AG04450 (cell line): ENCODE measurements around the gene NOC4L. TPM values are rescaled to one million over a fixed set of nuclear protein-coding genes. Genes with fewer than 3 reads are reported as not detected.

Experiments used
- CTCF ChIA-PET: fragments of 300-600, 350-600 bp; formaldehyde crosslinking; extraction: SDS; loops from one replicate; lab custom pipeline; 2022; ENCODE audit warnings: antibody characterized with exemption, inconsistent platforms; lab: Charles Lee
- POLR2A ChIA-PET: fragments of 350-600 bp; formaldehyde crosslinking; extraction: SDS; loops from one replicate; lab custom pipeline; 2021; ENCODE audit warnings: antibody characterized with exemption, inconsistent platforms; lab: Yijun Ruan, JAX
- DNase-seq: peaks from one replicate; pipeline ENCODE4 v3.0.0-alpha.2; 2011; ENCODE audit warnings: low read depth, low spot score
- H3K27ac ChIP-seq: one replicate; pipeline ENCODE4 v1.5.1; 2012; ENCODE audit warnings: low read depth, low read length, control low read depth
- H3K27me3 ChIP-seq: one replicate; pipeline ENCODE4 v1.6.0; 2012; ENCODE audit warnings: low read length; ENCODE audit not compliant: control insufficient read depth, insufficient read depth
- H3K4me3 ChIP-seq: 2 replicates; pipeline ENCODE4 v1.5.1; 2011; ENCODE audit warnings: mild to moderate bottlenecking, low read depth, low read length, control low read depth
- H3K9me3 ChIP-seq: 2 replicates; pipeline ENCODE4 v1.5.1; 2012; ENCODE audit warnings: low read length; ENCODE audit not compliant: control insufficient read depth, insufficient read depth
- polyA plus RNA-seq: library from polyadenylated mRNA; depleted of rRNA; stranded (reverse); fragments of >200 nt; gene quantifications from 2 replicates; pipeline ENCODE4 v1.2.3, GENCODE V29; 2011
- TF ChIP-seq, protein P1 (sequence below): IDR thresholded peaks from 2 replicates; pipeline ENCODE4 v1.5.1; 2011; ENCODE audit warnings: low read depth, low read length, control low read depth, inconsistent platforms

NOC4L gene
- polyA plus RNA-seq, 1 experiment, result 2.9 TPM

DNA sequence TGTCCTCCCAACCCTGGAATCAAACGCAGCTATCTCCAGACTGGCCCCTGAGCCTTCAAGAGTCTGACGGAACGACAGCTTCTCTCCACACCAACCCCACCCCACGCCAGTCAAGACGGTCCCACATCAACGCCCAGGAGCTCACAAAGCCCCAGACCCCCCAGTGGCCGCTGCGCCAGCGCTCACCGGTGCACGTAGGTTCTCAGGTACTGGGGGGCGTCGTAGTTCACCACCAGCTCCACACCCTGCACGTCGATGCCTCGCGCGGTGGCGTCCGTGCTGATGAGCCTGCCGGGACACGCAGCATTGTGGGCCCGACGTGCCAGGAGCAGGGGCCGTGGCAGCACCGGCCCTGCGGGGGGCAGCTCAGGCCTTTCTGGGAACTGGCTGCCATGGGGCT is 4.3 kb upstream of the NOC4L start:
- no peak for DNase-seq
- ChIA-PET CTCF (interaction anchor here (0.8 kb wide), 1 partner anchor 14 kb away, joined by 3 read pairs; no protein-coding TSS in a partner anchor), POLR2A (no interaction called here)
- Histone ChIP-seq H3K27ac (no peak overlapping the region), H3K27me3 (no peaks in the 10 kb centered on the region), H3K4me3 (no peak overlapping the region), H3K9me3 (peaks cover 3% of the 10 kb centered on the region; the same call in 1 of the 2 replicates)
- TF ChIP-seq, protein P1, sequence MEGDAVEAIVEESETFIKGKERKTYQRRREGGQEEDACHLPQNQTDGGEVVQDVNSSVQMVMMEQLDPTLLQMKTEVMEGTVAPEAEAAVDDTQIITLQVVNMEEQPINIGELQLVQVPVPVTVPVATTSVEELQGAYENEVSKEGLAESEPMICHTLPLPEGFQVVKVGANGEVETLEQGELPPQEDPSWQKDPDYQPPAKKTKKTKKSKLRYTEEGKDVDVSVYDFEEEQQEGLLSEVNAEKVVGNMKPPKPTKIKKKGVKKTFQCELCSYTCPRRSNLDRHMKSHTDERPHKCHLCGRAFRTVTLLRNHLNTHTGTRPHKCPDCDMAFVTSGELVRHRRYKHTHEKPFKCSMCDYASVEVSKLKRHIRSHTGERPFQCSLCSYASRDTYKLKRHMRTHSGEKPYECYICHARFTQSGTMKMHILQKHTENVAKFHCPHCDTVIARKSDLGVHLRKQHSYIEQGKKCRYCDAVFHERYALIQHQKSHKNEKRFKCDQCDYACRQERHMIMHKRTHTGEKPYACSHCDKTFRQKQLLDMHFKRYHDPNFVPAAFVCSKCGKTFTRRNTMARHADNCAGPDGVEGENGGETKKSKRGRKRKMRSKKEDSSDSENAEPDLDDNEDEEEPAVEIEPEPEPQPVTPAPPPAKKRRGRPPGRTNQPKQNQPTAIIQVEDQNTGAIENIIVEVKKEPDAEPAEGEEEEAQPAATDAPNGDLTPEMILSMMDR, result no peak

DNA sequence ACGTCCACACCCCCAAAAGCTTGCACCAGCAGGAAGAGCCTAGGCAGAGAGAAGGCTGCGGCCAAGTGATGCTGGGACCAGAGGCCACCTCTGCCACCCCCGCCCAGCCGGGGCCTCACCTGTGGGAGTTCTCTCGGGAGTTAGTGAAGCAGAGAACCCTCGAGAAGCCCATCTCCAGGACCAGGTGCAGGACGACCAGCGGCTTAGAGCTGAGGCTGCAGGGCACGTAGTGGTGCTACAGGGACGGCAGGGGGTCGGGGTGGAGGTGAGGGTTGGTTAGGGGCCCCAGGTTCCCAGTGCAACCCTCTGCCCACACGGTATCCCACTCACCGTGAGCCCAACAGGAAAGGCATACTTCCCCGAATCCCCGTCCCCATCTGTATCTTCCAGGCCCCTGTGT is 3.8 kb upstream of the NOC4L start:
- H3K27ac ChIP-seq, result no peak overlapping the region
- no peak overlapping the region for H3K4me3 ChIP-seq
- CTCF ChIA-PET, result interaction anchor here (1.3 kb wide), 1 partner anchor 13 kb away, joined by 4 read pairs; no protein-coding TSS in a partner anchor
- TF ChIP-seq, protein P1, result no peak
- no peak for DNase-seq
- peaks cover 3% of the 10 kb centered on the region; the same call in 1 of the 2 replicates for H3K9me3 ChIP-seq
- H3K27me3 ChIP-seq, result no peaks in the 10 kb centered on the region
- POLR2A ChIA-PET, result no interaction called here

DNA sequence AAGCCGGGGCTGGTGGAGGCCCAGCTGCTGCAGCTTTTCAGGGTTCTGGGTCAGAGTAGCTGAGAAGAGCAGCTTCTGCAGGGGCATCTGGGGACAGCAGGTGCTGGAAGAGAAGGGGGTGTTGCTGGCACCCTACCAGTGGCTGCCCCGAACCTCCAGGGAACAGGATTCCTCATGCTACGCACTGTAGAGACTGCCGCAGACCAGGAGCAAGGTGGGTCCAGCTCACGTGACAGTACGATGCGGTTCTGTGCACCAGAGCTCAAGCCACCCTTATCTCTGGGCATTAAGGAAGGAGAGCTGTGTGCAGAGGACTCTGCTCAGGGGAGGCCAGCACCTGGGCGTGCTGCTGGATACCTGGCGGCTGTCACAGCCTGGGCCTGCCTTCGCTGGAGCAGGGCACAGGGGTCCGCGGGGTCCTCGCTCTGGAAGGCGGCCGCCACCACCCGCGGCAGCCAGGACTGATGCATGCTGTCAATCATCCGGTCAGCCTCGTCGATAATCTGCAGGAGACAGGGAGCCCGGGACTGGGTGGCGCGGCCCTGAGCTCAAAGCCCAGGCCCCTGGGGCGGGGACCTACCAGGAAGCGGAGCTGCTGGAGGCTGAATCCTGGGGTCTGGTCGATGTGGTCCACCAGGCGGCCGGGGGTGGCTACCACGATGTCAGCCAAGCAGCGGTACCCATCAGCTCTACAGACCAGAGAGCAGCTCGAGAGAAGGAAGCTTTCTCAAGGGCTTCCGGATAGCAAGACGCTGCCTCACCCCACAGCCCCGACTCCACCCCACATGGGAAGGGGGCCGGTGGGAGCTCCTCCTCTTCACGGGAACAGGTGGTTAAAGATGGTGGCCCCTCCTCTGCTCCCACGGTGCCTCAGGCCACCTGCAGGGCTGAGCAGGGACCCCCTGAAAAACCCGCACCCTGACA is 3.1 kb upstream of the NOC4L start:
- CTCF ChIA-PET, result interaction anchor here (1.3 kb wide), 1 partner anchor 12 kb away, joined by 4 read pairs; no protein-coding TSS in a partner anchor
- Histone ChIP-seq H3K9me3 (peaks cover 3% of the 10 kb centered on the region; the same call in 1 of the 2 replicates), H3K27me3 (no peaks in the 10 kb centered on the region), H3K4me3 (no peak overlapping the region), H3K27ac (no peak overlapping the region)
- TF ChIP-seq, protein P1, result no peak
- POLR2A ChIA-PET, result no interaction called here
- no peak for DNase-seq

DNA sequence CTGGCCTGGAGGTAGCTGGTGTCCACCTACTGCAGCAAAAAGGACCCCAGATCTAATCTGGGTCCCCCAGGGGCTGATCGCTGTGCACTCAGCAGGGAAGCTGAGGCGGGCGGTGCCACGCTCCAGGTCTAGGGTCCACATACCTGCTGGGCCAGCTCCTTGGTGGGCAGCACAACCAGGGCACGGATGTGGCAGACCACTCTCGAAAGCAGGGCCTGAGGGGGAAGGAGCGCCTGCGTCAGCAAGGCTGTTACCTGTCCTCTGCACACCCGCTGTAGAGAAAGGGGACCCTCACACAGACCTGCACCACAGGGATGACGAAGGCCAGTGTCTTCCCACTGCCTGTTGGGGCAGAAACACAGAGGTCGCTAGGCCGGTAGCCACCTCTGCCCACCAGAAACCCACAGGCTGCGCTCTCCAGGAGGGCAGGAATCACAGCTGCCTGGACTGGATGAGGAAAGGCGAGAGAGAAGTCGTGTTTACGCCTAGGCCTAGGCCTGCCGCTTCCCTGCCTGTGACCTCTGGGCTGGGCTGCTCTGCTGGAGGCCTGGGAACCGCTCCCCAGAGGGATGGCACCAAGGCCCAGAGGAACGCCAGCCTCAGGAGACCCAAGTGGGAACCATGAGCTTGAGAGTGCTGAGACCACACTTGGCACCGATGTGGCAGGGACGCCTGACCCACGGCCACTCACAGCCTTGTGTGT is 2.1 kb upstream of the NOC4L start:
- no peak for DNase-seq
- CTCF ChIA-PET, result interaction anchor here (1.4 kb wide), 1 partner anchor 12 kb away, joined by 6 read pairs; no protein-coding TSS in a partner anchor

More for the DNA sequence above, 2.1 kb upstream of the NOC4L start:
- POLR2A ChIA-PET, result no interaction called here
- Histone ChIP-seq H3K27me3 (no peaks in the 10 kb centered on the region), H3K27ac (no peak overlapping the region), H3K4me3 (peak overlapping the region; percentile 83), H3K9me3 (peaks cover 3% of the 10 kb centered on the region; the same call in 1 of the 2 replicates)
- TF ChIP-seq, protein P1, result no peak
